H9 (cell line): Measurements from ENCODE around the gene MCM3AP. TPM values are rescaled to one million over a fixed set of nuclear protein-coding genes. Genes with fewer than 3 reads are reported as not detected.

ENCODE experiments used
- DNase-seq: peaks from one replicate; pipeline ENCODE4 v3.0.0-alpha.2; 2017
- H2AFZ ChIP-seq: one replicate; pipeline ENCODE4 v1.6.1; 2013; ENCODE audit warnings: mild to moderate bottlenecking, low read length, control low read depth, moderate library complexity
- H2AK5ac ChIP-seq: 2 replicates; pipeline ENCODE4 v1.6.1; 2013; ENCODE audit warnings: low read length, control low read depth, mixed read lengths; ENCODE audit not compliant: insufficient read length
- H2BK120ac ChIP-seq: one replicate; pipeline ENCODE4 v1.6.1; 2013; ENCODE audit warnings: low read depth, mild to moderate bottlenecking, low read length, control low read depth, inconsistent platforms; ENCODE audit not compliant: poor library complexity, severe bottlenecking
- H2BK12ac ChIP-seq: 2 replicates; pipeline ENCODE4 v1.6.1; 2013; ENCODE audit warnings: low read length, control low read depth, mixed read lengths, low read depth; ENCODE audit not compliant: insufficient read length
- H2BK15ac ChIP-seq: 2 replicates; pipeline ENCODE4 v1.6.1; 2013; ENCODE audit warnings: low read depth, low read length, control low read depth
- H2BK20ac ChIP-seq: one replicate; pipeline ENCODE4 v1.6.1; 2013; ENCODE audit warnings: low read depth, mild to moderate bottlenecking, low read length, control low read depth, inconsistent platforms; ENCODE audit not compliant: poor library complexity, severe bottlenecking
- H2BK5ac ChIP-seq: 2 replicates; pipeline ENCODE4 v1.6.1; 2013; ENCODE audit warnings: low read length, control low read depth, mixed read lengths; ENCODE audit not compliant: insufficient read length
- H3K14ac ChIP-seq: 2 replicates; pipeline ENCODE4 v1.6.1; 2013; ENCODE audit warnings: low read length, control low read depth; ENCODE audit not compliant: insufficient read depth
- H3K18ac ChIP-seq: 2 replicates; pipeline ENCODE4 v1.6.1; 2013; ENCODE audit warnings: low read depth, mild to moderate bottlenecking, mixed read lengths, low read length, control low read depth; ENCODE audit not compliant: insufficient read length
- H3K23ac ChIP-seq: 2 replicates; pipeline ENCODE4 v1.6.1; 2013; ENCODE audit warnings: low read length, control low read depth, mixed read lengths, low read depth; ENCODE audit not compliant: insufficient read length
- H3K23me2 ChIP-seq: 2 replicates; pipeline ENCODE4 v1.6.1; 2013; ENCODE audit warnings: low read depth, mild to moderate bottlenecking, mixed read lengths, low read length, control low read depth; ENCODE audit not compliant: insufficient read length, poor library complexity, severe bottlenecking
- H3K27ac ChIP-seq: 2 replicates; pipeline ENCODE4 v1.5.1; 2013; ENCODE audit warnings: low read length, control low read depth, mixed read lengths, low read depth; ENCODE audit not compliant: insufficient read length
- H3K27me3 ChIP-seq: 2 replicates; pipeline ENCODE4 v1.6.1; 2013; ENCODE audit warnings: low read length, control low read depth, inconsistent platforms; ENCODE audit not compliant: insufficient read depth
- H3K4ac ChIP-seq: 2 replicates; pipeline ENCODE4 v1.6.1; 2013; ENCODE audit warnings: low read depth, mild to moderate bottlenecking, control low read depth, inconsistent platforms, low read length, moderate library complexity
- H3K4me1 ChIP-seq: 2 replicates; pipeline ENCODE4 v1.6.1; 2013; ENCODE audit warnings: low read length, control low read depth, inconsistent platforms; ENCODE audit not compliant: insufficient read depth
- H3K4me2 ChIP-seq: 2 replicates; pipeline ENCODE4 v1.6.1; 2013; ENCODE audit warnings: low read length, control low read depth, mixed read lengths; ENCODE audit not compliant: insufficient read length, insufficient read depth
- H3K56ac ChIP-seq: 2 replicates; pipeline ENCODE4 v1.6.1; 2013; ENCODE audit warnings: low read depth, mild to moderate bottlenecking, mixed read lengths, low read length, control low read depth; ENCODE audit not compliant: insufficient read length
- H3K79me1 ChIP-seq: 2 replicates; pipeline ENCODE4 v1.6.1; 2013; ENCODE audit warnings: low read depth, mild to moderate bottlenecking, moderate library complexity, low read length, control low read depth, inconsistent platforms; ENCODE audit not compliant: insufficient read depth, poor library complexity, severe bottlenecking
- H3K79me2 ChIP-seq: 2 replicates; pipeline ENCODE4 v1.6.1; 2013; ENCODE audit warnings: low read length, control low read depth, inconsistent platforms; ENCODE audit not compliant: insufficient read depth
- H3K9ac ChIP-seq: 2 replicates; pipeline ENCODE4 v1.6.1; 2013; ENCODE audit warnings: low read length, control low read depth, mixed read lengths; ENCODE audit not compliant: insufficient read length; ENCODE audit errors: extremely low read depth
- H3K9me3 ChIP-seq: one replicate; pipeline ENCODE4 v1.6.1; 2013; ENCODE audit warnings: low read depth, low read length, inconsistent platforms; ENCODE audit not compliant: control insufficient read depth
- H3T11ph ChIP-seq: one replicate; pipeline ENCODE4 v1.6.1; 2013; ENCODE audit warnings: mild to moderate bottlenecking, low read length, control low read depth, inconsistent platforms
- H4K20me1 ChIP-seq: one replicate; pipeline ENCODE4 v1.6.1; 2013; ENCODE audit not compliant: control insufficient read depth, insufficient read length, insufficient read depth
- H4K5ac ChIP-seq: 2 replicates; pipeline ENCODE4 v1.6.1; 2013; ENCODE audit warnings: low read depth, mild to moderate bottlenecking, mixed read lengths, low read length, control low read depth; ENCODE audit not compliant: insufficient read length
- H4K8ac ChIP-seq: replicated peaks from 2 replicates; pipeline ENCODE4 v1.6.1; 2013; ENCODE audit warnings: low read length, control low read depth, mixed read lengths, low read depth; ENCODE audit not compliant: insufficient read length
- H4K91ac ChIP-seq: 2 replicates; pipeline ENCODE4 v1.6.1; 2013; ENCODE audit warnings: low read depth, mild to moderate bottlenecking, moderate library complexity, mixed read lengths, low read length, control low read depth; ENCODE audit not compliant: insufficient read length
- H3K27ac Mint-ChIP-seq, 3 experiments: 2 replicates in 2 of 3; 3 replicates in 1 of 3; pipeline ENCODE4 v1.8.0; 2020 to 2021; ENCODE audit warnings: mixed read lengths in 3 of 3, mild to moderate bottlenecking in 1 of 3, moderate library complexity in 1 of 3
- H3K27me3 Mint-ChIP-seq: 2 replicates; pipeline ENCODE4 v1.8.0; 2021; ENCODE audit warnings: low read depth, mild to moderate bottlenecking, moderate library complexity, mixed read lengths
- H3K36me3 Mint-ChIP-seq, 3 experiments: 2 replicates in 2 of 3; 3 replicates in 1 of 3; pipeline ENCODE4 v1.8.0; 2020 to 2021; ENCODE audit warnings: low read depth in 3 of 3, mixed read lengths in 3 of 3; ENCODE audit not compliant: insufficient read depth in 1 of 3
- H3K4me1 Mint-ChIP-seq, 2 experiments: 2 replicates each; pipeline ENCODE4 v1.8.0; 2020; ENCODE audit warnings: mixed read lengths in 2 of 2
- H3K4me3 Mint-ChIP-seq, 2 experiments: 2 replicates in 1 of 2; 3 replicates in 1 of 2; pipeline ENCODE4 v1.8.0; 2020 to 2021; ENCODE audit warnings: mild to moderate bottlenecking in 2 of 2, mixed read lengths in 2 of 2, moderate library complexity in 1 of 2
- H3K9me3 Mint-ChIP-seq, 2 experiments: 2 replicates in 1 of 2; 3 replicates in 1 of 2; pipeline ENCODE4 v1.8.0; 2020; ENCODE audit warnings: mild to moderate bottlenecking in 2 of 2, mixed read lengths in 2 of 2, moderate library complexity in 1 of 2
- WGBS: extraction: QIAGEN DNeasy Blood & Tissue Kit; methylation state at CpG from one replicate; pipeline ENCODE4 v1.1.7; 2013; ENCODE audit warnings: missing lambda C conversion rate, low lambda C conversion rate, mixed read lengths; ENCODE audit not compliant: insufficient read length; ENCODE audit errors: extremely low coverage; 5-methylcytosine and 5-hydroxymethylcytosine counted together
- total RNA-seq: library from RNA; stranded (reverse); gene quantifications from 2 replicates; pipeline ENCODE4 v1.2.1, GENCODE V29; 2021
- TF ChIP-seq, protein P1 (sequence below): fragments of 200-600 bp; sonication (generic); conservative IDR thresholded peaks from 3 replicates; pipeline ENCODE4 v1.8.0; 2021; ENCODE audit warnings: antibody characterized with exemption, mild to moderate bottlenecking

Gene MCM3AP
- total RNA-seq, 1 experiment from 2014 or later = 124 TPM

DNA sequence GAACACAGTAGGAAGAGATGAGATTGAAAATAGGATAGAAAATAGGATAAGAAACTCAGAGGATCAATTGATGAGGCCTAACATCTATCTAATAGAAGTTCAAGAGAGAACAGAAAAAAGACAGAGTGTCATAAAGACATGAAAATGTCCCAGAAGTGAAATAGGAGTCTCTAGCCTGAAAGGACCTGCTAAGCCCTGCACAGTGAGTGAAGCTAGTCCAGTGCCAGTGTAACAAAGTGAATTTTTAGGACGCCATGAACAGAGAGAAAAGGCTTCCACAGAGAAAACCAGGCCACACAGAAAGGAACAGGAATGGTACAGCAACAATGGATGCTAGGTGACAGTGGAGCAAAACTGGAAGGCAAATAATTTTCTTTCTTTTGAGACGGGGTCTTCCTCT is 36.6 kb downstream of the MCM3AP start:
- Histone ChIP-seq H3K9ac (no peak overlapping the region), H2BK120ac (no peak overlapping the region), H2BK20ac (no peak overlapping the region), H3K79me2 (no peaks in the 10 kb centered on the region), H3K23ac (no peak overlapping the region), H2AK5ac (no peak overlapping the region), H2BK15ac (no peak overlapping the region), H3K18ac (no peak overlapping the region), H3K4me2 (no peak overlapping the region), H4K8ac (no peak overlapping the region), H4K5ac (no peak overlapping the region), H3K9me3 (no peaks in the 10 kb centered on the region), H4K91ac (no peak overlapping the region), H4K20me1 (no peaks in the 10 kb centered on the region), H3K23me2 (no peaks in the 10 kb centered on the region), H2BK12ac (no peak overlapping the region), H3K79me1 (no peaks in the 10 kb centered on the region), H3T11ph (no peak overlapping the region), H2AFZ (no peak overlapping the region), H3K27ac (no peak overlapping the region), H3K4me1 (no peaks in the 10 kb centered on the region), H2BK5ac (no peak overlapping the region), H3K4ac (no peak overlapping the region), H3K27me3 (no peaks in the 10 kb centered on the region), H3K56ac (no peak overlapping the region), H3K14ac (no peak overlapping the region)
- H3K4me1 Mint-ChIP-seq = no peaks in the 10 kb centered on the region
- H3K36me3 Mint-ChIP-seq = peaks cover 48 to 91% (median 78%) of the 10 kb centered on the region in 3 experiments
- DNase-seq = no peak
- no peak overlapping the region for H3K4me3 Mint-ChIP-seq
- TF ChIP-seq, protein P1, sequence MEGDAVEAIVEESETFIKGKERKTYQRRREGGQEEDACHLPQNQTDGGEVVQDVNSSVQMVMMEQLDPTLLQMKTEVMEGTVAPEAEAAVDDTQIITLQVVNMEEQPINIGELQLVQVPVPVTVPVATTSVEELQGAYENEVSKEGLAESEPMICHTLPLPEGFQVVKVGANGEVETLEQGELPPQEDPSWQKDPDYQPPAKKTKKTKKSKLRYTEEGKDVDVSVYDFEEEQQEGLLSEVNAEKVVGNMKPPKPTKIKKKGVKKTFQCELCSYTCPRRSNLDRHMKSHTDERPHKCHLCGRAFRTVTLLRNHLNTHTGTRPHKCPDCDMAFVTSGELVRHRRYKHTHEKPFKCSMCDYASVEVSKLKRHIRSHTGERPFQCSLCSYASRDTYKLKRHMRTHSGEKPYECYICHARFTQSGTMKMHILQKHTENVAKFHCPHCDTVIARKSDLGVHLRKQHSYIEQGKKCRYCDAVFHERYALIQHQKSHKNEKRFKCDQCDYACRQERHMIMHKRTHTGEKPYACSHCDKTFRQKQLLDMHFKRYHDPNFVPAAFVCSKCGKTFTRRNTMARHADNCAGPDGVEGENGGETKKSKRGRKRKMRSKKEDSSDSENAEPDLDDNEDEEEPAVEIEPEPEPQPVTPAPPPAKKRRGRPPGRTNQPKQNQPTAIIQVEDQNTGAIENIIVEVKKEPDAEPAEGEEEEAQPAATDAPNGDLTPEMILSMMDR = no peak
- H3K9me3 Mint-ChIP-seq = no peaks in the 10 kb centered on the region
- peak overlapping the region in 2 of 3 experiments; percentile 55 to 64; a peak in 2 of 7 replicates for H3K27ac Mint-ChIP-seq
- H3K27me3 Mint-ChIP-seq = no peaks in the 10 kb centered on the region
- no CpG with 5 or more reads among the region's 2 CpGs for WGBS
